K562 (cell line): ENCODE results near the gene LRRC70. TPM values are rescaled to one million over a fixed set of nuclear protein-coding genes. Genes with fewer than 3 reads are reported as not detected.

Experiments used
- ATAC-seq: fragments of 200-7000 bp; cut with Tn5 transposase; 3 replicates; pipeline ENCODE4 v1.9.1; 2020; ENCODE audit warnings: moderate library complexity
- BruUV-seq: library from RNA; stranded (reverse); fragments of 400-500 nt; replicated peaks from 2 replicates; lab custom pipeline; 2021; lab: Mats Ljungman, UMichigan
- CTCF ChIA-PET: fragments of 300-600 bp; formaldehyde crosslinking; extraction: SDS; loops from one replicate; lab custom pipeline; 2021; ENCODE audit warnings: low intra/inter-chr PET ratio; lab: Yijun Ruan, JAX
- POLR2A ChIA-PET: fragments of 300-600, 350-650 bp; sonication (Branson Sonifier 250); formaldehyde crosslinking; extraction: SDS; loops from one replicate; lab custom pipeline; 2021; ENCODE audit warnings: antibody characterized with exemption, inconsistent platforms; lab: Yijun Ruan, JAX
- DNase-seq, 4 experiments: peaks; one replicate each; pipeline versions ENCODE4 v3.0.0 to v3.0.0-alpha.2; 2011 to 2018; ENCODE audit warnings: low spot score in 3 of 4, mixed read lengths in 3 of 4; ENCODE audit errors: extremely low read depth in 1 of 4
- FAIRE-seq: peaks from 2 replicates; lab custom pipeline; 2011; peaks lifted over from hg19 to GRCh38; lab: Jason Lieb, UNC
- H2AFZ ChIP-seq: 2 replicates; pipeline ENCODE4 v1.6.0; 2011; ENCODE audit warnings: low read depth, low read length, control low read depth, inconsistent platforms
- H3K27ac ChIP-seq: fragments of 200-600 bp; 3 replicates; pipeline ENCODE4 v1.8.0; 2011; ENCODE audit warnings: low read depth, mild to moderate bottlenecking, control low read depth, inconsistent platforms, low read length, moderate library complexity, mixed read lengths; ENCODE audit errors: extremely low read depth
- H3K27me3 ChIP-seq, 2 experiments: fragments of 300-600 bp in 1 of 2; 2 replicates in 1 of 2; 3 replicates in 1 of 2; pipeline versions ENCODE4 v1.6.0 to v1.8.0; 2011; ENCODE audit warnings: inconsistent platforms in 2 of 2, low read length in 2 of 2, mild to moderate bottlenecking in 1 of 2, mixed read lengths in 1 of 2, moderate library complexity in 1 of 2; ENCODE audit not compliant: control insufficient read depth in 2 of 2, insufficient read depth in 2 of 2
- H3K36me3 ChIP-seq: fragments of 300-600 bp; 3 replicates; pipeline ENCODE4 v1.8.0; 2011; ENCODE audit warnings: mild to moderate bottlenecking, low read length, inconsistent platforms; ENCODE audit not compliant: control insufficient read depth, insufficient read depth
- H3K4me1 ChIP-seq, 2 experiments: fragments of 200-600 bp in 1 of 2; replicated peaks in 1 of 2; 2 replicates in 1 of 2; 3 replicates in 1 of 2; pipeline versions ENCODE4 v1.5.1 to v1.8.0; 2011; ENCODE audit warnings: inconsistent platforms in 2 of 2, low read length in 2 of 2, mild to moderate bottlenecking in 1 of 2, mixed read lengths in 1 of 2, moderate library complexity in 1 of 2; ENCODE audit not compliant: control insufficient read depth in 2 of 2, insufficient read depth in 2 of 2
- H3K4me2 ChIP-seq: 2 replicates; pipeline ENCODE4 v1.6.1; 2011; ENCODE audit warnings: low read length, control low read depth, inconsistent platforms, mixed read lengths; ENCODE audit not compliant: insufficient read depth
- H3K4me3 ChIP-seq: fragments of 200-600 bp; sonication (generic), shearing (Covaris generic); 2 replicates; pipeline ENCODE4 v1.5.1; 2016; ENCODE audit warnings: control low read depth, inconsistent platforms
- H3K79me2 ChIP-seq: fragments of 200-600 bp; 3 replicates; pipeline ENCODE4 v1.8.0; 2011; ENCODE audit warnings: low read length, inconsistent platforms; ENCODE audit not compliant: control insufficient read depth, insufficient read depth
- H3K9ac ChIP-seq, 2 experiments: 2 replicates each; pipeline versions ENCODE4 v1.6.0 to v1.6.1; 2011; ENCODE audit warnings: low read depth in 2 of 2, low read length in 2 of 2, control low read depth in 1 of 2, inconsistent platforms in 1 of 2, mild to moderate bottlenecking in 1 of 2, mixed read lengths in 1 of 2; ENCODE audit not compliant: insufficient read depth in 1 of 2
- H3K9me1 ChIP-seq: one replicate; pipeline ENCODE4 v1.6.0; 2011; ENCODE audit warnings: inconsistent platforms, mild to moderate bottlenecking, low read length, moderate library complexity; ENCODE audit not compliant: control insufficient read depth, insufficient read depth
- H3K9me3 ChIP-seq: replicated peaks from 2 replicates; pipeline ENCODE4 v1.5.1; 2011; ENCODE audit warnings: low read depth, low read length, inconsistent platforms; ENCODE audit not compliant: control insufficient read depth, insufficient read depth
- H4K20me1 ChIP-seq: replicated peaks from 2 replicates; pipeline ENCODE4 v1.6.1; 2011; ENCODE audit warnings: low read length, inconsistent platforms, mixed read lengths; ENCODE audit not compliant: control insufficient read depth, insufficient read depth
- ARHGAP35 ChIP-seq: fragments of 450-650 bp; IDR thresholded peaks from 2 replicates; pipeline ENCODE4 v1.6.1; 2018; ENCODE audit not compliant: partially characterized antibody
- CBX3 ChIP-seq, 2 experiments: IDR thresholded peaks; 1 replicate in 1 of 2; 2 replicates in 1 of 2; pipeline ENCODE4 v1.6.1; 2012; ENCODE audit warnings: inconsistent platforms in 2 of 2, low read length in 2 of 2, borderline replicate concordance in 1 of 2, control low read depth in 1 of 2
- ELF4 ChIP-seq: fragments of 450-650 bp; formaldehyde crosslinking; IDR thresholded peaks from 2 replicates; pipeline ENCODE4 v1.4.0; 2022; ENCODE audit warnings: missing genetic modification characterization
- IFI16 ChIP-seq: fragments of 250-450 bp; sonication (Bioruptor Pico); IDR thresholded peaks from 2 replicates; pipeline ENCODE4 v2.1.2; 2022; ENCODE audit warnings: mild to moderate bottlenecking, inconsistent platforms
- MTF1 ChIP-seq: fragments of 250-450 bp; sonication (Bioruptor Pico); IDR thresholded peaks from 2 replicates; pipeline ENCODE4 v1.9.0; 2021; ENCODE audit warnings: moderate library complexity, mild to moderate bottlenecking, inconsistent platforms, borderline replicate concordance
- ZNF584 ChIP-seq: fragments of 200-800 bp; sonication (Bioruptor generic); IDR thresholded peaks from 2 replicates; pipeline ENCODE4 v1.6.1; 2016; ENCODE audit warnings: low read depth, mild to moderate bottlenecking, missing genetic modification characterization, missing compliant biosample characterization
- ZNF780A ChIP-seq: fragments of 250-450 bp; sonication (Bioruptor Pico); IDR thresholded peaks from 2 replicates; pipeline ENCODE4 v1.5.0; 2021; ENCODE audit warnings: mild to moderate bottlenecking
- WGBS: fragments of 100-300 bp; shearing (Covaris generic); methylation state at CpG from one replicate; pipeline ENCODE4 v1.1.6; 2016; ENCODE audit warnings: low coverage, mixed read lengths; ENCODE audit not compliant: insufficient coverage; ENCODE audit errors: missing lambda C conversion rate; 5-methylcytosine and 5-hydroxymethylcytosine counted together
- in situ Hi-C: fragments of 300-500 bp; cut with MboI; formaldehyde crosslinking; loops from 4 replicates; pipeline ENCODE4 v1.15.0; 2018; ENCODE audit warnings: inconsistent platforms, mixed read lengths
- intact Hi-C: fragments of 100-400 bp; cut with micrococcal nuclease; formaldehyde crosslinking; loops from 2 replicates; pipeline ENCODE4 v1.14.2; 2022
- polyA plus RNA-seq, 8 experiments: library from polyadenylated mRNA; depleted of rRNA in 4 of 8; stranded (reverse) in 5 of 8; unstranded in 3 of 8; fragments of >200 nt; fragmentation: Nextera tagmentation in 2 of 8; fragmentation: Illumina TruSeq in 1 of 8; extraction: Ambion mirVana in 2 of 8; extraction: Trizol in 1 of 8; gene quantifications; 2 replicates each; pipeline versions ENCODE4 v1.2.1 to v1.2.3, GENCODE V29; 2011 to 2014; ENCODE audit warnings: inconsistent platforms in 1 of 8, missing spikeins in 1 of 8
- total RNA-seq, 7 experiments: library from RNA; depleted of rRNA in 6 of 7; stranded (reverse); fragments of >200 nt in 6 of 7; fragmentation: Illumina TruSeq in 2 of 7; extraction: Trizol in 2 of 7; gene quantifications; 2 replicates each; pipeline versions ENCODE4 v1.2.1 to v1.2.3, GENCODE V29; 2011 to 2021; ENCODE audit warnings: low replicate concordance in 1 of 7

LRRC70 gene
- total and polyA plus RNA-seq, 9 of the 15 experiments (the other 6 are each of a cell fraction or from before 2014, with no cell fraction given): 0.21 to 2.1 (median 0.73) TPM

- CTCF ChIA-PET: no interaction called here
- Histone ChIP-seq H3K9ac (no peak overlapping the region), H3K79me2 (no peaks in the 10 kb centered on the region), H4K20me1 (no peaks in the 10 kb centered on the region), H3K4me1 (no peaks in the 10 kb centered on the region), H3K27ac (no peak overlapping the region), H3K4me2 (no peak overlapping the region), H3K4me3 (no peak overlapping the region), H3K9me1 (no peaks in the 10 kb centered on the region), H3K27me3 (no peaks in the 10 kb centered on the region), H3K9me3 (no peaks in the 10 kb centered on the region), H3K36me3 (peaks cover 26% of the 10 kb centered on the region; the same call in 2 of the 3 replicates), H2AFZ (no peak overlapping the region)
- ATAC-seq (no peak), DNase-seq (no peak), FAIRE-seq (no peak)
- POLR2A ChIA-PET: interaction anchor here (1.6 kb wide), 1 partner anchor 12 kb away, joined by 4 read pairs; no protein-coding TSS in a partner anchor
- WGBS: 96% methylated on average over 8 of the region's 8 CpGs
- intact Hi-C loops (loop anchor here (10.0 kb wide), 1 partner anchor 60 kb away; no protein-coding TSS in a partner anchor), in situ Hi-C loops (no loop called here)
- no TSS peak for BruUV-seq
- TF ChIP-seq IFI16 (CRISPR knock-in tag) (no peak), ZNF584 (CRISPR knock-in tag) (no peak), MTF1 (CRISPR knock-in tag) (no peak), ZNF780A (CRISPR knock-in tag) (no peak), ELF4 (CRISPR knock-in tag) (no peak), CBX3 (IDR thresholded peaks at IDR 0.05; ENCODE audit: borderline replicate concordance in 1 of 2, low read length in 2 of 2) (no peak), ARHGAP35 (no peak)
Measured at GRCh38 chr5:62614355-62614754, 35.7 kb downstream of the LRRC70 start.
